Measurements from ENCODE around the gene FGFBP2.

FGFBP2 gene

GRCh38 chr4:15931451-15932210 lies 31.3 kb downstream of the FGFBP2 start:
- H3K4me3 ChIP-seq, result no peak overlapping the region
- no peaks in the 10 kb centered on the region for H3K9me3 ChIP-seq (ENCODE audit: low read depth, low read length)
- TF ChIP-seq FOXP2 (optimal IDR thresholded peaks at IDR 0.05; ENCODE audit: control extremely low read depth, extremely low read length, insufficient read depth) (no peak), EZH2 (IDR thresholded peaks at IDR 0.05) (no peak), POLR2AphosphoS5 (IDR thresholded peaks at IDR 0.05; ENCODE audit: borderline replicate concordance, low read depth, low read length) (no peak)
- H3K36me3 ChIP-seq (ENCODE audit: insufficient read depth, low read length), result no peaks in the 10 kb centered on the region
- no peak for DNase-seq (ENCODE audit: low read depth, low spot score)
- H3K27ac ChIP-seq, result no peak overlapping the region
- no peak overlapping the region for H3K9ac ChIP-seq (ENCODE audit: insufficient read length)

DNA sequence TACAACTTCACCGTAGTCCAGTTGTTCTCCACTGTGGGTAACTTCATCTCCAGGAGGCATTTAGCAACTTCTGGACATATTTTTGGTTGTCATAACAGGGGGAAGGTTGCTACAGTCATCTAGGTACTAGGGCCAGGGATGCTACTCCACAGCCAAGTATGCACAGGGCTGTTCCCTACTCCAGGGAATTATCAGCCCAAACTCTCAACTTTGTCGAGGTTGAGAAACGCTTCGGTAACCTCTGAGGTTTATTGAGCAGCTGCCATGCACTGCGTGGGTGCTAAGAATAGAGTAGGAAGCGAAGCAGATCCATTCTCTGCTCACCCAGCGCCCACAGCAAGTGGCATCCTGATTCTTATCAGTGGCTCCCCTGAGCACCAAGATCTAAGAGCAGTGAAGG lies 32.7 kb downstream of the FGFBP2 start:
- TF ChIP-seq EZH2 (IDR thresholded peaks at IDR 0.05), result no peak
- TF ChIP-seq FOXP2 (optimal IDR thresholded peaks at IDR 0.05; ENCODE audit: control extremely low read depth, extremely low read length, insufficient read depth), result no peak
- no peak for TF ChIP-seq POLR2AphosphoS5 (IDR thresholded peaks at IDR 0.05; ENCODE audit: borderline replicate concordance, low read depth, low read length)
- Histone ChIP-seq H3K36me3 (ENCODE audit: insufficient read depth, low read length) (no peaks in the 10 kb centered on the region), H3K9ac (ENCODE audit: insufficient read length) (no peak overlapping the region), H3K9me3 (ENCODE audit: low read depth, low read length) (no peaks in the 10 kb centered on the region), H3K27ac (no peak overlapping the region), H3K4me3 (no peak overlapping the region)
- DNase-seq (ENCODE audit: low read depth, low spot score), result no peak

DNA sequence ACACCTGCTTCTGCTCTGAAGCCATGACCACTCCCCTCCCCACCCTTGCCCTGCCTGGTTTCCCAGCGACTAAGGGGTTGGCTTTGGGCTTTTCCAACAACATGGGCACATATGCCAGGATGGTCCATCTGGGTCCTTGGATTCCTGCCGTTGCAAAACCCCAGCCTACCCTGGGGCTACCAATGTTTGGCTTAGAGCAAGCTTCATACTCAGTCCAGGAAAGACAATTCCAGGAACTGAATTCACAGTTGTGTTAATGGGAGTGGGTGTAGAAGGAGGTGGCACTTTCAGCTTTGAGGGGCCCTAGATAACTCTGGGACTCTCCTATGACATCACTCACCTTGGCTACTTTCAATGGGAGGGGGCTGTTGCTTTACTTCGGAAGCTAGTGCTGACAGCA lies 33.4 kb downstream of the FGFBP2 start:
- TF ChIP-seq POLR2AphosphoS5 (IDR thresholded peaks at IDR 0.05; ENCODE audit: borderline replicate concordance, low read depth, low read length) (no peak), FOXP2 (optimal IDR thresholded peaks at IDR 0.05; ENCODE audit: control extremely low read depth, extremely low read length, insufficient read depth) (no peak), EZH2 (IDR thresholded peaks at IDR 0.05) (no peak)
- H3K9ac ChIP-seq (ENCODE audit: insufficient read length), result no peak overlapping the region
- H3K36me3 ChIP-seq (ENCODE audit: insufficient read depth, low read length), result no peaks in the 10 kb centered on the region
- no peak overlapping the region for H3K4me3 ChIP-seq
- no peak overlapping the region for H3K27ac ChIP-seq
- no peaks in the 10 kb centered on the region for H3K9me3 ChIP-seq (ENCODE audit: low read depth, low read length)
- DNase-seq (ENCODE audit: low read depth, low spot score), result no peak

DNA sequence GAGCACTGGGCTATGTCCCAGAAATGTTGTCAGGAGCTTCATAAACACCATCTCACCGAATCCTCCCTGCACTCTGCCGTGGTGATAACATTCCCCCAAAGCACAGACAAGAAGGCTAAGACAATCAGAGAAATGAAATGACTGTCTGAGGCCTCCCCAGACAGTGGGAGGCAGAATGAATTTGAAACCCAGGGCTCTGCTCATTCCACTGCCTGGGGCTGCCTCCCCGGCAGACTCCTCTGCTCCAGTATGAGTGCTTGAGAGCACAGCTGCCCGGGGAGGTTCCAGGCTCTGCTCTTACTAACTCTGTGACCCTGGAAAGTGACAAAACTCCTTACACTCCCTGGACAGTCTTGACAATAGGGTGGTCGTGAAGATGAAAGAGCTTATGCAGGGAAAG lies 34.1 kb downstream of the FGFBP2 start:
- TF ChIP-seq EZH2 (IDR thresholded peaks at IDR 0.05), result no peak
- no peak for TF ChIP-seq FOXP2 (optimal IDR thresholded peaks at IDR 0.05; ENCODE audit: control extremely low read depth, extremely low read length, insufficient read depth)
- Histone ChIP-seq H3K9ac (ENCODE audit: insufficient read length) (no peak overlapping the region), H3K36me3 (ENCODE audit: insufficient read depth, low read length) (no peaks in the 10 kb centered on the region), H3K9me3 (ENCODE audit: low read depth, low read length) (no peaks in the 10 kb centered on the region), H3K27ac (no peak overlapping the region), H3K4me3 (no peak overlapping the region)
- no peak for DNase-seq (ENCODE audit: low read depth, low spot score)

DNA sequence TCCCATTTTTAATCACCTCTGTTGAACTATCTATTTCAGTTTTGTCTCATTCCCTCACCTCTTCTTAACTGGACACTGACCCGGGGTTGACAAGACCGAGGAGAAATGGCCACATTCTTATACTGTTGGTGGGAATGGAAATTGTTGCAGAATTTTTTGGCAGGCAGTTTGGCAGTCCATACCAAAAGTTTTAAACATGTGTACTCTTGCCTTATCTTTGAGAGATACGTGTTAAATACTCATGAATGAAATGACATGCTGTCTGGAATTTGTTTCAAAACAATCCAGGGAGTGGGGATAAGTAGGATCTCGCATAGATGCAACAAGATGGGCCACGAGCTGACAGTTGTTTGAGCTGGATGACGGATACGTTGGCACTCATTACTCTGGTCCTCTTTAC lies 36.5 kb downstream of the FGFBP2 start:
- no peak for TF ChIP-seq EZH2 (IDR thresholded peaks at IDR 0.05)
- Histone ChIP-seq H3K36me3 (ENCODE audit: insufficient read depth, low read length) (no peaks in the 10 kb centered on the region), H3K4me3 (no peak overlapping the region), H3K9me3 (ENCODE audit: low read depth, low read length) (no peaks in the 10 kb centered on the region), H3K27ac (no peak overlapping the region), H3K9ac (ENCODE audit: insufficient read length) (no peak overlapping the region)
- no peak for DNase-seq (ENCODE audit: low read depth, low spot score)

DNA sequence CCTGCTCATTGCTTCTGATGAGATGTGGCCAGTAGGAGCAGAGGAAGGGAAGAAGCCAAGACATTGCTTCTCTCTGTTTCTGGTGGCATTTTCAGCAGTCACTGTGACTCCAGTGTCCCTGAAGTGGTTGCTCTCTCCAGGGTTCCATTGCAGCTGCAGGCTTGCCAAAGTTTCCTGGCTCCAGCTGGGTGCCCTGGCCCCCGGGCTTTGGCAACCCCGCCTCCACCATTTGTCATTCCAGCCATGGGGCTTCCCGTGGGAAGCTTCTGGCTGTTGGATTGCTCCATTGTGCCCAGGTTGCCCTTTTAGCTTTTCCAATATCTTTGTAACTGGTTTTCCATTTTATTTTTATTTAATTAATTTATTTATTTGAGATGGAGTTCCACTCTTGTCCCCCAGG lies 37.1 kb downstream of the FGFBP2 start:
- no peaks in the 10 kb centered on the region for H3K9me3 ChIP-seq (ENCODE audit: low read depth, low read length)
- H3K4me3 ChIP-seq, result no peak overlapping the region
- no peak overlapping the region for H3K9ac ChIP-seq (ENCODE audit: insufficient read length)
- no peaks in the 10 kb centered on the region for H3K36me3 ChIP-seq (ENCODE audit: insufficient read depth, low read length)
- TF ChIP-seq FOXP2 (optimal IDR thresholded peaks at IDR 0.05; ENCODE audit: control extremely low read depth, extremely low read length, insufficient read depth) (no peak), EZH2 (IDR thresholded peaks at IDR 0.05) (no peak), POLR2AphosphoS5 (IDR thresholded peaks at IDR 0.05; ENCODE audit: borderline replicate concordance, low read depth, low read length) (no peak)
- DNase-seq (ENCODE audit: low read depth, low spot score), result no peak
- H3K27ac ChIP-seq, result no peak overlapping the region

- H3K9me3 ChIP-seq (ENCODE audit: low read depth, low read length), result no peaks in the 10 kb centered on the region
- DNase-seq (ENCODE audit: low read depth, low spot score), result no peak
- no peak overlapping the region for H3K4me3 ChIP-seq
- H3K27ac ChIP-seq, result no peak overlapping the region
- TF ChIP-seq POLR2AphosphoS5 (IDR thresholded peaks at IDR 0.05; ENCODE audit: borderline replicate concordance, low read depth, low read length), result no peak
- no peak for TF ChIP-seq FOXP2 (optimal IDR thresholded peaks at IDR 0.05; ENCODE audit: control extremely low read depth, extremely low read length, insufficient read depth)
- no peak overlapping the region for H3K9ac ChIP-seq (ENCODE audit: insufficient read length)
- no peaks in the 10 kb centered on the region for H3K36me3 ChIP-seq (ENCODE audit: insufficient read depth, low read length)
Observed at GRCh38 chr4:15921592-15921932, 41.4 kb downstream of the FGFBP2 start.

DNA sequence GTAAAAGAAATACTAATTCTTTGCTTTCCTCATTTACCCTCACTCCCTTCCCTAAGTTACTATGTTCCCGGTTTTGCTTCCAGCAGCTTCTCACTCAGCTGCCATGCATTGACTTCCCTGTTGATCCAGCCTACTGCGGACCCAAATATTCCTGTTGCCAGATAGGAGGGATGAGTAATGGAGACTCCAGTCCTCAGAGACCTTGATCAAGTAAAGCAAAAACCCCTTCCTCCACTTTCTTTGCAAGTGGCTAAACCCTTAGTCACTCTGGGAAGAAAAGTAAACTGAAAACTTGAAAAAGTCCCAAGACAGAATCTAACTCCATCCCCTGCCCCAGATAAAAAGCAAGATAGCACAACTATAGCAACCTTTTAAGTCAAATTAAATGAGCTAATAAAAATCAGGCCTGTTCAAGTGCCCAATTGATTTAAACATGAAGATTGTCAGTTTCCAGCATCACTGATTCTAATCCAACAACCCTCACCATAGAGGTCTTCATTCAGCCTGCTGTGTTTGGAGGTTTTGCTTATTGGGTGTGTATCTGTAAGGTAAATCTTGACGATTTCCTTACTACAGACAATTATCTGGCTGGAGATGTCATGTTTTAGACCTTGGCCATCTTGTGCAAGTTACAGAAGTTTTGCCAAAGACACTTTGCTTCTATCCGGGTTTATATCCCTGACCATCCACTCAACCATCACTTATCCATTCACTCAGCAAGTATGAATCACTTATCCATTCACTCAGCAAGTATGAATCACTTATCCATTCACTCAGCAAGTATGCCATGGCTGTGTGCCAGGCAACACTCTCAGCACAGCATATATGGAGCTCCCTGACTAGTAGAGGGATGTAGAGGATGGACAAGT lies 42.0 kb downstream of the FGFBP2 start:
- Histone ChIP-seq H3K9me3 (ENCODE audit: low read depth, low read length) (no peaks in the 10 kb centered on the region), H3K9ac (ENCODE audit: insufficient read length) (no peak overlapping the region), H3K27ac (no peak overlapping the region), H3K36me3 (ENCODE audit: insufficient read depth, low read length) (no peaks in the 10 kb centered on the region), H3K4me3 (no peak overlapping the region)
- DNase-seq (ENCODE audit: low read depth, low spot score), result no peak
- TF ChIP-seq EZH2 (IDR thresholded peaks at IDR 0.05), result no peak
- no peak for TF ChIP-seq POLR2AphosphoS5 (IDR thresholded peaks at IDR 0.05; ENCODE audit: borderline replicate concordance, low read depth, low read length)
- no peak for TF ChIP-seq FOXP2 (optimal IDR thresholded peaks at IDR 0.05; ENCODE audit: control extremely low read depth, extremely low read length, insufficient read depth)

Measured in SK-N-MC (cell line).